ENCODE data around the gene INPP4B.

GRCh38 chr4:142386449-142386848 lies 459.7 kb downstream of the INPP4B start:
- no peak for TF ChIP-seq CTCF (IDR thresholded peaks at IDR 0.05)
- no peak for TF ChIP-seq POLR2A (IDR thresholded peaks at IDR 0.05)

Measured in testis (tissue), 2 donors.